Ectodermal cell (in vitro differentiated cells): ENCODE data around the gene DAP3.
"Not testable (repeated sequence)": the region's sequence is repeated elsewhere in the genome, so short reads cannot be mapped to it uniquely, and the experiment has no call there.

ENCODE experiments used
- H3K27ac ChIP-seq: 2 replicates; pipeline ENCODE4 v1.7.0; 2013; ENCODE audit warnings: mild to moderate bottlenecking, low read depth, low read length; ENCODE audit not compliant: insufficient read depth, poor library complexity, severe bottlenecking
- H3K27me3 ChIP-seq: 2 replicates; pipeline ENCODE4 v1.7.0; 2013; ENCODE audit warnings: mild to moderate bottlenecking, low read length; ENCODE audit not compliant: insufficient read depth, control insufficient read depth, poor library complexity, severe bottlenecking
- H3K36me3 ChIP-seq: one replicate; pipeline ENCODE4 v1.7.0; 2013; ENCODE audit warnings: low read length; ENCODE audit not compliant: control insufficient read depth, insufficient read depth
- H3K4me1 ChIP-seq: one replicate; pipeline ENCODE4 v1.7.0; 2013; ENCODE audit warnings: low read length; ENCODE audit not compliant: control insufficient read depth, insufficient read depth
- H3K4me3 ChIP-seq: 2 replicates; pipeline ENCODE4 v1.7.0; 2013; ENCODE audit warnings: low read depth, low read length, control low read depth; ENCODE audit not compliant: insufficient read depth
- H3K9me3 ChIP-seq: 2 replicates; pipeline ENCODE4 v1.7.0; 2013; ENCODE audit warnings: mild to moderate bottlenecking, low read length, moderate library complexity; ENCODE audit not compliant: control insufficient read depth
- WGBS, 2 experiments: methylation state at CpG; one replicate each; pipeline ENCODE4 v1.1.7; 2013; ENCODE audit warnings: missing lambda C conversion rate in 2 of 2; 5-methylcytosine and 5-hydroxymethylcytosine counted together

Gene DAP3

DNA sequence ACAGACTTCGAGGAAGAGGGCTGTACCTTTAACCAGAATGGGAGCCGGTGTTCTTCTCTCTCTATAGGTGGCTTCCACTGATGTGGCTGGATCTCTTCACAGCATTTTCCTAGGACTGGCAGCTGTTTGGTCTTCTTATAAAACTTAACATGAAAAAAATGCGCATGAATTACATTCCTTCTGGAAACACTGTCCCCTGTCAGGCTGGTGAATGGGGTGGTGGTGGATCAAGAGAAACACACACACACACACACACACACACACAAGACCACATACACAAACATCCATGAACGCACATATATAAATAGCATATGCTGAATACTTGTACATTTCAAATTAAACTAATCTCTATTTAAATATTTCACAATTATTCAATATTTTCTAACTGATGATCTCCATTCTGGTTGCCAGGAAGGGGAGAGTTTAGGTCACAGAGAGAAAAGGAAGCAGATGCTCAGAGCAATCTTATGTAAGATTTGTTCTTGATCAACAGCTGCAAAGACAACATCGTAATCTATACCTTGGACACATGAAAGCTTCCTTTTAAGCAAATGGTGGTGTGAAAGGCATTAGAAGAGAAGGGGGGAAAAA is 78.6 kb downstream of the DAP3 start:
- H3K27ac ChIP-seq, H3K4me3 ChIP-seq, H3K27me3 ChIP-seq, H3K4me1 ChIP-seq, H3K9me3 ChIP-seq: not testable (repeated sequence)
- 100% methylated on average over 1 of the region's 5 CpGs for WGBS, 2 experiments
- peaks cover 65% of the 10 kb centered on the region for H3K36me3 ChIP-seq

DNA sequence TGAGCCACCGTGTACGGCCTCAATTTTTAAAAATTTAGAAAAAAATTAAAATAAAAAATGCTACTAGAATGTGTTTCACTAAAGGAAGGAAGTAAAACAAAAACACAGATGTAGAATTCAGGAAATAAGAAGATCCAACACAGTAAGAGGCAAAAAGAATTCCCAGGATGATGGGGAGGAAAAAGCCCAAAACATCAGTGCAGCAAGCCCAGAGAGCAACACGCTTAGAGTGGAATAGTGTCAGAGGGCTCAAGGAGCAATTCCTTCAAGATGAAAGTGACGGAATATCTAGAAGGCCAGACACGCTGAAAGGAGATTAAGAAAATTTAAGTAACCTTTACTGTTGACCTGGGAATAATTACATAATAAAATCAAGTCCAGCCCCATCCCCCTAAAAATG is 80.4 kb downstream of the DAP3 start:
- Histone ChIP-seq H3K27ac (no peak overlapping the region), H3K27me3 (no peaks in the 10 kb centered on the region), H3K4me1 (no peaks in the 10 kb centered on the region), H3K36me3 (peaks cover 60% of the 10 kb centered on the region), H3K9me3 (no peaks in the 10 kb centered on the region), H3K4me3 (no peak overlapping the region)
- 96 to 99% methylated on average over 3 of the region's 5 CpGs for WGBS, 2 experiments

GRCh38 chr1:155773221-155773620 is 84.3 kb downstream of the DAP3 start:
- H3K9me3 ChIP-seq = no peaks in the 10 kb centered on the region
- H3K4me1 ChIP-seq = no peaks in the 10 kb centered on the region
- H3K4me3 ChIP-seq = no peak overlapping the region
- no peak overlapping the region for H3K27ac ChIP-seq
- no peaks in the 10 kb centered on the region for H3K27me3 ChIP-seq
- peaks cover 44% of the 10 kb centered on the region for H3K36me3 ChIP-seq
- 92 to 100% methylated on average over 2 of the region's 2 CpGs for WGBS, 2 experiments

DNA sequence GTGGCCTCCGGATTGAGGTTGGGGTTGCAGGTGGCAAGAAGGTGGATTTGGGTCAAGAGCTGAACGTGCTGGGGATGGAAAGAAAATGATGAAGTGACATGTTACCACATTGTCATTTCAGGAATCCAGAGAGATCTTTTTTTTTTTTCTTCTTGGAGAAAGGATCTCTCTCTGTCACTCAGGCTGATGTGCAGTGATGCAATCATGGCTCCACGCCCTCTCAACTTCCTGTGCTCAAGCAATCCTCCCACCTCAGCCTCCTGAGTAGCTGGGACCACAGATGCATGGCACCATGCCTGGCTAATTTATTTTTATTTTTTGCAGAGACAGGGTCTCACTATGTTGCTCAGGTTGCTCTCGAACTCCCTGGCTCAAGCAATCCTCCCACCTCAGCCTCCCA is 87.5 kb downstream of the DAP3 start:
- Histone ChIP-seq H3K36me3 (peaks cover 21% of the 10 kb centered on the region), H3K4me1 (no peaks in the 10 kb centered on the region), H3K27me3 (no peaks in the 10 kb centered on the region), H3K27ac (no peak overlapping the region), H3K4me3 (no peak overlapping the region), H3K9me3 (no peaks in the 10 kb centered on the region)
- 89 to 93% methylated on average over 4 of the region's 4 CpGs for WGBS, 2 experiments

- H3K27ac ChIP-seq = no peak overlapping the region
- whole genome bisulfite sequencing, 2 experiments = 96 to 97% methylated on average over 3 of the region's 3 CpGs
- peaks cover 15% of the 10 kb centered on the region for H3K36me3 ChIP-seq
- H3K4me3 ChIP-seq = no peak overlapping the region
- H3K9me3 ChIP-seq = no peaks in the 10 kb centered on the region
- H3K4me1 ChIP-seq = no peaks in the 10 kb centered on the region
- no peaks in the 10 kb centered on the region for H3K27me3 ChIP-seq
Observed at GRCh38 chr1:155777582-155777981, 88.7 kb downstream of the DAP3 start.
